ENCODE data around the gene IFT43.

Gene IFT43

GRCh38 chr14:76022991-76023390 lies 37.4 kb downstream of the IFT43 start:
- no peak for DNase-seq

GRCh38 chr14:76023757-76024156 lies 38.2 kb downstream of the IFT43 start:
- no peak for DNase-seq

GRCh38 chr14:76024211-76024907 lies 38.8 kb downstream of the IFT43 start:
- no peak for DNase-seq

GRCh38 chr14:76034566-76034965 lies 49.0 kb downstream of the IFT43 start:
- no peak for DNase-seq

DNA sequence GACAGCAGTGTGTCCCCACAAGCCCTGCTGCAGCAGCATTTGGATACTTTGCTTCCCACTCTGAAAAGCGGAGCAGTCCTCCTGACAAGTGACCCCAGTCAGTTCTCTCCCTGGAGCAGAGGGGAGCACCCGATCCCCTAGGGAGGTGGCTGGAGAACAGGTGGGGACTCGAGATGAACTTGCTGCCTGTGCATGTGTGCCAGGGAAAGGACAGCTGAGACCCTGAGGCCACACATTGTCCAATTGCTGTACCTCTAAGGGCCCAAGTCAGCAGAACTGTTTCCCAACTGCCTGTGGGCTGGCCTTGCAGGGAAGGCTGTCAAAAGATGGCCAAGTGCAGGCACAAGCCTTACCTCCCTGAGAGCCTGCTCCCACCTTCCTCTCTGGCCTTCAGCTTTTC lies 55.1 kb downstream of the IFT43 start:
- no peak for DNase-seq

- no peak for DNase-seq
These were observed 60.2 kb downstream of the IFT43 start for GRCh38 chr14:76045773-76046172.

GRCh38 chr14:76050250-76050649 lies 64.7 kb downstream of the IFT43 start:
- DNase-seq = no peak

DNA sequence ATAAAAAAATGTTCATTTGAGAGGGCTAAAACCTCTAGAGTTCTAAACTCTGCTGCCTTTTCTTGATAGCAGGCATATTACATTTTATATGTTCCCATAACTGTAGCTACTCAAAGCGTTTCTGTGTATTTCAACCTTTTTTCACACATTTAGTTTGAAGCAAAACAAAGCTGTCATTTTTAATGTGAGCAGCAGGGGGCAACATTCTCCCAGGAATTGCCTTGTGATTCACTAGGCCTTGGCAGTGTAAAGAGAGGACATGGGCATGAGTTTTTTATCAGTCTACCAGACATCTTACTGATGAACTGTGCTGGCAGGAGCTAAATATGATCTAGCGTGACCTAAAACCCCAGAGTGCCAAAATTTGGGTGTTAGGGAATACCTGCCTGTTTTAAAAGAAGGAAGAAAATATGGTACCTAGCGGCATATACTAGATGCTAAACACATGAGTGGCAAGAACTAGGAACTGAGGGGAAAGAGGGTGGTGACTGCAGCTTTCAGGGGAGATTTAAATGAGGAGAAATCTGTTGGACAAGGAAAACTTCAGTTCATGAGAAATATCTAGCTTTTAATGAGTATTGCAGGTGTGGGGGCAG lies 65.3 kb downstream of the IFT43 start:
- DNase-seq = peak; percentile 32 to 62

GRCh38 chr14:76051717-76052465 lies 66.3 kb downstream of the IFT43 start:
- no peak for DNase-seq

GRCh38 chr14:76053572-76054355 lies 68.2 kb downstream of the IFT43 start:
- no peak for DNase-seq

- no peak for DNase-seq
These were observed 69.8 kb downstream of the IFT43 start for GRCh38 chr14:76055330-76055729.

- DNase-seq = no peak
These were observed 70.6 kb downstream of the IFT43 start for GRCh38 chr14:76056128-76056527.

GRCh38 chr14:76057914-76058313 lies 72.4 kb downstream of the IFT43 start:
- DNase-seq = no peak

- no peak for DNase-seq
These were observed 77.8 kb downstream of the IFT43 start for GRCh38 chr14:76063327-76063726.

DNA sequence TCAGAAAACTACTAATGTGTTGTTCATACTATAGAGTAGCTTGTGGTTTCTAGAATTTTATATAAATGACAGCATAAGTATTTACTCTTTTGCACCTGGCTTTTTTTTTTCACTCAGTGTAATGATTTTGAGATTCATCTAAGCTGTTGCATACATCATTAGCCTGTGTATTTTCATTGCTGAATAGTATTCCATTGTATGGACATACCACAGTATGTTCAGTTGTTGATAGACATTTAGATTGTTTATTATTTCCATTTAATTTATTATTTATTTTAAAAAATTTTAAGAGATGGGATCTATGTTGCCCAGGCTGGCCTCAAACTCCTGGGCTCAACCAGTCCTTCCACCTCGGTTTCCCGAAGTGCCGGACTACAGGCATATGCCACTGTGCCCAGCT lies 80.0 kb downstream of the IFT43 start:
- no peak for DNase-seq

- no peak for DNase-seq
These were observed 82.0 kb downstream of the IFT43 start for GRCh38 chr14:76067536-76067935.

- no peak for DNase-seq
These were observed 88.2 kb downstream of the IFT43 start for GRCh38 chr14:76073717-76074116.

- no peak for DNase-seq
These were observed 91.8 kb downstream of the IFT43 start for GRCh38 chr14:76077340-76077739.

GRCh38 chr14:76078501-76078900 lies 92.9 kb downstream of the IFT43 start:
- DNase-seq = no peak

GRCh38 chr14:76080025-76080424 lies 94.5 kb downstream of the IFT43 start:
- no peak for DNase-seq

- DNase-seq = no peak
These were observed 94.9 kb downstream of the IFT43 start for GRCh38 chr14:76080471-76080870.

GRCh38 chr14:76081642-76082041 lies 96.1 kb downstream of the IFT43 start:
- no peak for DNase-seq
